Measurements from ENCODE around the gene OBP2A. TPM values are rescaled to one million over a fixed set of nuclear protein-coding genes. Genes with fewer than 3 reads are reported as not detected.

Gene OBP2A
- total RNA-seq, 4 donors from 2014 or later = not detected

- Histone ChIP-seq H3K27ac (no peak overlapping the region), H3K4me1 (no peaks in the 10 kb centered on the region), H3K27me3 (peaks cover 6% of the 10 kb centered on the region), H3K4me3 (no peak overlapping the region), H3K9me3 (no peaks in the 10 kb centered on the region), H3K36me3 (no peaks in the 10 kb centered on the region)
- 86% methylated on average over 4 of the region's 9 CpGs; no CpG with 5 or more reads in 1 of the 2 donors for WGBS, 2 donors (ENCODE audit: low coverage in 1 of 2)
- TF ChIP-seq, protein P1, sequence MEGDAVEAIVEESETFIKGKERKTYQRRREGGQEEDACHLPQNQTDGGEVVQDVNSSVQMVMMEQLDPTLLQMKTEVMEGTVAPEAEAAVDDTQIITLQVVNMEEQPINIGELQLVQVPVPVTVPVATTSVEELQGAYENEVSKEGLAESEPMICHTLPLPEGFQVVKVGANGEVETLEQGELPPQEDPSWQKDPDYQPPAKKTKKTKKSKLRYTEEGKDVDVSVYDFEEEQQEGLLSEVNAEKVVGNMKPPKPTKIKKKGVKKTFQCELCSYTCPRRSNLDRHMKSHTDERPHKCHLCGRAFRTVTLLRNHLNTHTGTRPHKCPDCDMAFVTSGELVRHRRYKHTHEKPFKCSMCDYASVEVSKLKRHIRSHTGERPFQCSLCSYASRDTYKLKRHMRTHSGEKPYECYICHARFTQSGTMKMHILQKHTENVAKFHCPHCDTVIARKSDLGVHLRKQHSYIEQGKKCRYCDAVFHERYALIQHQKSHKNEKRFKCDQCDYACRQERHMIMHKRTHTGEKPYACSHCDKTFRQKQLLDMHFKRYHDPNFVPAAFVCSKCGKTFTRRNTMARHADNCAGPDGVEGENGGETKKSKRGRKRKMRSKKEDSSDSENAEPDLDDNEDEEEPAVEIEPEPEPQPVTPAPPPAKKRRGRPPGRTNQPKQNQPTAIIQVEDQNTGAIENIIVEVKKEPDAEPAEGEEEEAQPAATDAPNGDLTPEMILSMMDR (IDR thresholded peaks at IDR 0.05) = no peak
- intact Hi-C loops (cut with DNase I; ENCODE audit: low total_unique reads) = no loop called here
- in situ Hi-C loops (cut with MboI; ENCODE audit: low pct_ligation_motif_present in 1 of 4, low pct_unique_long_range_greater_than_20kb in 1 of 4, low sequenced_read_pairs in 3 of 4) = no loop called here
- DNase-seq = no peak
Measured at GRCh38 chr9:135588371-135588770, 42.4 kb downstream of the OBP2A start.

DNA sequence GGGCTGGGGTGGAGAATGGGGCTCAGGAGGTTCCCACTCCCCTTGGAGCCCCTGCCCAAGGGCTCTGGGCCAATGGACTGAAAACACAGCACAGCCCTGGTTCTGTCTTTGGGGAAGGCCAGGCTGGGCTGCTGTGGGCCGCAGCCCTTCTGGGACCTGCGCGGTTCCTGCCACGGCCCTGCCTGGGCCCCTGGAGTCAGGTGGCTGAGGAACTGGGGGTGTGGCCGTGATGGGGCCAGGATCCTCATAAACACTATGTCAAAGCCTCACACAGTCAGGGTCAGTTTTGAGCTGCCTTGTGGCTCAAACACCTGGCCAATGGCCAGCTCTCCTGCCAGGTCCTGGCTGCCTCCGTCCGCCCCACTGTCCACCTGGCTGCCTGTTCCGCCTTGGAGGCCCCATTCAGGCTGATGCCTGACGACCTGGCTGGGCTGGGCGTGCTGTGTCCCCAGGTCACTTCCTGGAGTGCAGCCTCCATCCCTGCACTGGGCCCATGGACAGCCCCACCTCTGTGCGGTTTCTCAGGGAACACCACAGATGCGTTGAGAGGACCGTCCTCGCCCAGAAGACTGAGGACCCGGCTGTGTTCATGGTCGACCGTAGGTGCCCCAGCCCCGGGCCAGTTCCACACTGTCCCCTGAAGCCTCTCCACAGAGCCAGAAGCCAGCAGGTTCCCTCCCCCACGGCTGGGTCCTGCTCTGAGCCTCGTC is 43.1 kb downstream of the OBP2A start:
- H3K9me3 ChIP-seq = no peaks in the 10 kb centered on the region
- in situ Hi-C loops (cut with MboI; ENCODE audit: low pct_ligation_motif_present in 1 of 4, low pct_unique_long_range_greater_than_20kb in 1 of 4, low sequenced_read_pairs in 3 of 4) = no loop called here
- no peaks in the 10 kb centered on the region for H3K36me3 ChIP-seq
- no peak for DNase-seq
- no peak overlapping the region for H3K4me3 ChIP-seq
- H3K27me3 ChIP-seq = peaks cover 6% of the 10 kb centered on the region
- H3K4me1 ChIP-seq = no peaks in the 10 kb centered on the region
- intact Hi-C loops (cut with DNase I; ENCODE audit: low total_unique reads) = no loop called here
- H3K27ac ChIP-seq = no peak overlapping the region
- TF ChIP-seq, protein P1 (IDR thresholded peaks at IDR 0.05) = no peak
- TF ChIP-seq EP300 (IDR thresholded peaks at IDR 0.05; ENCODE audit: low read depth) (no peak), POLR2AphosphoS5 (IDR thresholded peaks at IDR 0.05) (no peak), POLR2A (IDR thresholded peaks at IDR 0.05) (no peak)
- 76% methylated on average over 13 of the region's 20 CpGs; no CpG with 5 or more reads in 1 of the 2 donors for WGBS, 2 donors (ENCODE audit: low coverage in 1 of 2)

GRCh38 chr9:135589596-135590485 is 43.9 kb downstream of the OBP2A start:
- TF ChIP-seq POLR2A (IDR thresholded peaks at IDR 0.05) (no peak), POLR2AphosphoS5 (IDR thresholded peaks at IDR 0.05) (no peak), EP300 (IDR thresholded peaks at IDR 0.05; ENCODE audit: low read depth) (no peak)
- TF ChIP-seq, protein P1 (IDR thresholded peaks at IDR 0.05) = no peak
- peaks cover 6% of the 10 kb centered on the region for H3K27me3 ChIP-seq
- no peak overlapping the region for H3K4me3 ChIP-seq
- no peak overlapping the region for H3K27ac ChIP-seq
- DNase-seq = no peak
- no peaks in the 10 kb centered on the region for H3K4me1 ChIP-seq
- intact Hi-C loops (cut with DNase I; ENCODE audit: low total_unique reads) = no loop called here
- 57 to 65% methylated on average over 4 to 15 of the region's 15 CpGs for WGBS, 2 donors (ENCODE audit: low coverage in 1 of 2)
- no peaks in the 10 kb centered on the region for H3K36me3 ChIP-seq
- H3K9me3 ChIP-seq = no peaks in the 10 kb centered on the region
- in situ Hi-C loops (cut with MboI; ENCODE audit: low pct_ligation_motif_present in 1 of 4, low pct_unique_long_range_greater_than_20kb in 1 of 4, low sequenced_read_pairs in 3 of 4) = no loop called here

DNA sequence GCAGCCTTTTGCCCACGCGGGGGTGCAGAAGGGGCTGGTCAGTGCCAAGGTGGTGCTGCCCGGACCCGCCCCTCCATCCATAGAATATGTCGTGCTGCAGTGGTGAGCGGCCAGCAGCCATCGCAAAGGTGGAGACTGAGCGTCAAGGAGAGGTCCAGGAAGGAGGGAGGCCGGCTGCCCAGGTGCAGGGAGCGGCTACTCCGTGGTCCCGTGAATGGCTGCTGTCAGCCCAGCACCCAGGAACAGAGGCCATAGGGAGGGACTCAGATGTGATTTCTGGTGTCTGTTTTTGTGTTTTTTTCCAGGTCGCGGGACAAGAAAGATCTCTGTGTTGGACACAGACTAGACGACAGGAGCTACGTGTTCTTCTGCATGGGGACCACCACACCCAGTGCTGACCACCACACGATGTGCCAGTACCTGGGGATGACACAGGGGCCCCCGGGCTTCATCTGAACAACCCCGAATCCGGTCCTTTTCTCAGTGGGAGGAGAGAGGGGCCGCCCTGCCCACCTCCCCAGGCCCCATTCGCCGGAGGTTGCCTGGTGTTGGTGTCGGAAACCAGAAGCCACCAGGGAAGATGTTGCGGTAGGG is 44.7 kb downstream of the OBP2A start:
- Histone ChIP-seq H3K27ac (no peak overlapping the region), H3K27me3 (peaks cover 6% of the 10 kb centered on the region), H3K36me3 (no peaks in the 10 kb centered on the region), H3K9me3 (no peaks in the 10 kb centered on the region), H3K4me3 (no peak overlapping the region), H3K4me1 (no peaks in the 10 kb centered on the region)
- DNase-seq = no peak
- 82% methylated on average over 25 of the region's 25 CpGs; no CpG with 5 or more reads in 1 of the 2 donors for WGBS, 2 donors (ENCODE audit: low coverage in 1 of 2)
- intact Hi-C loops (cut with DNase I; ENCODE audit: low total_unique reads) = no loop called here
- in situ Hi-C loops (cut with MboI; ENCODE audit: low pct_ligation_motif_present in 1 of 4, low pct_unique_long_range_greater_than_20kb in 1 of 4, low sequenced_read_pairs in 3 of 4) = no loop called here
- TF ChIP-seq EP300 (IDR thresholded peaks at IDR 0.05; ENCODE audit: low read depth) (no peak), POLR2A (IDR thresholded peaks at IDR 0.05) (no peak), POLR2AphosphoS5 (IDR thresholded peaks at IDR 0.05) (no peak)
- TF ChIP-seq, protein P1 (IDR thresholded peaks at IDR 0.05) = no peak

Data from transverse colon (tissue), 4 donors.